K562 (cell line): ENCODE measurements around the gene MUSK. TPM values are rescaled to one million over a fixed set of nuclear protein-coding genes. Genes with fewer than 3 reads are reported as not detected.

ENCODE experiments used
- ATAC-seq: fragments of 200-7000 bp; cut with Tn5 transposase; 3 replicates; pipeline ENCODE4 v1.9.1; 2020; ENCODE audit warnings: moderate library complexity
- BruUV-seq: library from RNA; stranded (reverse); fragments of 400-500 nt; replicated peaks from 2 replicates; lab custom pipeline; 2021; lab: Mats Ljungman, UMichigan
- CTCF ChIA-PET: fragments of 300-600 bp; formaldehyde crosslinking; extraction: SDS; loops from one replicate; lab custom pipeline; 2021; ENCODE audit warnings: low intra/inter-chr PET ratio; lab: Yijun Ruan, JAX
- POLR2A ChIA-PET: fragments of 300-600, 350-650 bp; sonication (Branson Sonifier 250); formaldehyde crosslinking; extraction: SDS; loops from one replicate; lab custom pipeline; 2021; ENCODE audit warnings: antibody characterized with exemption, inconsistent platforms; lab: Yijun Ruan, JAX
- DNase-seq, 4 experiments: peaks; one replicate each; pipeline versions ENCODE4 v3.0.0 to v3.0.0-alpha.2; 2011 to 2018; ENCODE audit warnings: low spot score in 3 of 4, mixed read lengths in 3 of 4; ENCODE audit errors: extremely low read depth in 1 of 4
- FAIRE-seq: peaks from 2 replicates; lab custom pipeline; 2011; peaks lifted over from hg19 to GRCh38; lab: Jason Lieb, UNC
- H2AFZ ChIP-seq: 2 replicates; pipeline ENCODE4 v1.6.0; 2011; ENCODE audit warnings: low read depth, low read length, control low read depth, inconsistent platforms
- H3K27ac ChIP-seq: fragments of 200-600 bp; 3 replicates; pipeline ENCODE4 v1.8.0; 2011; ENCODE audit warnings: low read depth, mild to moderate bottlenecking, control low read depth, inconsistent platforms, low read length, moderate library complexity, mixed read lengths; ENCODE audit errors: extremely low read depth
- H3K27me3 ChIP-seq, 2 experiments: fragments of 300-600 bp in 1 of 2; 2 replicates in 1 of 2; 3 replicates in 1 of 2; pipeline versions ENCODE4 v1.6.0 to v1.8.0; 2011; ENCODE audit warnings: inconsistent platforms in 2 of 2, low read length in 2 of 2, mild to moderate bottlenecking in 1 of 2, mixed read lengths in 1 of 2, moderate library complexity in 1 of 2; ENCODE audit not compliant: control insufficient read depth in 2 of 2, insufficient read depth in 2 of 2
- H3K36me3 ChIP-seq: fragments of 300-600 bp; 3 replicates; pipeline ENCODE4 v1.8.0; 2011; ENCODE audit warnings: mild to moderate bottlenecking, low read length, inconsistent platforms; ENCODE audit not compliant: control insufficient read depth, insufficient read depth
- H3K4me1 ChIP-seq, 2 experiments: fragments of 200-600 bp in 1 of 2; replicated peaks in 1 of 2; 2 replicates in 1 of 2; 3 replicates in 1 of 2; pipeline versions ENCODE4 v1.5.1 to v1.8.0; 2011; ENCODE audit warnings: inconsistent platforms in 2 of 2, low read length in 2 of 2, mild to moderate bottlenecking in 1 of 2, mixed read lengths in 1 of 2, moderate library complexity in 1 of 2; ENCODE audit not compliant: control insufficient read depth in 2 of 2, insufficient read depth in 2 of 2
- H3K4me2 ChIP-seq: 2 replicates; pipeline ENCODE4 v1.6.1; 2011; ENCODE audit warnings: low read length, control low read depth, inconsistent platforms, mixed read lengths; ENCODE audit not compliant: insufficient read depth
- H3K4me3 ChIP-seq: fragments of 200-600 bp; sonication (generic), shearing (Covaris generic); 2 replicates; pipeline ENCODE4 v1.5.1; 2016; ENCODE audit warnings: control low read depth, inconsistent platforms
- H3K79me2 ChIP-seq: fragments of 200-600 bp; 3 replicates; pipeline ENCODE4 v1.8.0; 2011; ENCODE audit warnings: low read length, inconsistent platforms; ENCODE audit not compliant: control insufficient read depth, insufficient read depth
- H3K9ac ChIP-seq, 2 experiments: 2 replicates each; pipeline versions ENCODE4 v1.6.0 to v1.6.1; 2011; ENCODE audit warnings: low read depth in 2 of 2, low read length in 2 of 2, control low read depth in 1 of 2, inconsistent platforms in 1 of 2, mild to moderate bottlenecking in 1 of 2, mixed read lengths in 1 of 2; ENCODE audit not compliant: insufficient read depth in 1 of 2
- H3K9me1 ChIP-seq: one replicate; pipeline ENCODE4 v1.6.0; 2011; ENCODE audit warnings: inconsistent platforms, mild to moderate bottlenecking, low read length, moderate library complexity; ENCODE audit not compliant: control insufficient read depth, insufficient read depth
- H3K9me3 ChIP-seq: replicated peaks from 2 replicates; pipeline ENCODE4 v1.5.1; 2011; ENCODE audit warnings: low read depth, low read length, inconsistent platforms; ENCODE audit not compliant: control insufficient read depth, insufficient read depth
- H4K20me1 ChIP-seq: replicated peaks from 2 replicates; pipeline ENCODE4 v1.6.1; 2011; ENCODE audit warnings: low read length, inconsistent platforms, mixed read lengths; ENCODE audit not compliant: control insufficient read depth, insufficient read depth
- ATF1 ChIP-seq, 2 experiments: fragments of 450-650 bp in 1 of 2; IDR thresholded peaks; 2 replicates each; pipeline ENCODE4 v1.6.1; 2016; ENCODE audit warnings: missing compliant biosample characterization in 1 of 2, missing genetic modification characterization in 1 of 2
- CHD7 ChIP-seq: fragments of 200-600 bp; sonication (generic); IDR thresholded peaks from one replicate; pipeline ENCODE4 v1.6.1; 2012; ENCODE audit warnings: mild to moderate bottlenecking, low read depth, low read length, inconsistent platforms
- EWSR1 ChIP-seq: fragments of 450-650 bp; IDR thresholded peaks from 2 replicates; pipeline ENCODE4 v1.6.1; 2018; ENCODE audit warnings: borderline replicate concordance, mild to moderate bottlenecking, low read depth, moderate library complexity; ENCODE audit not compliant: partially characterized antibody
- FOXK2 ChIP-seq, 2 experiments: fragments of 450-650 bp; IDR thresholded peaks in 1 of 2; conservative IDR thresholded peaks in 1 of 2; 2 replicates each; pipeline ENCODE4 v1.6.1; 2016; ENCODE audit warnings: low read depth in 2 of 2, mild to moderate bottlenecking in 1 of 2
- GMEB1 ChIP-seq: fragments of 250-450 bp; sonication (Bioruptor Pico); IDR thresholded peaks from 2 replicates; pipeline ENCODE4 v1.4.0; 2020; ENCODE audit warnings: mild to moderate bottlenecking
- L3MBTL2 ChIP-seq: fragments of 450-650 bp; IDR thresholded peaks from 2 replicates; pipeline ENCODE4 v1.6.1; 2016; ENCODE audit warnings: mild to moderate bottlenecking, moderate library complexity
- LEF1 ChIP-seq: fragments of 450-650 bp; IDR thresholded peaks from 2 replicates; pipeline ENCODE4 v1.6.1; 2016; ENCODE audit warnings: mild to moderate bottlenecking
- MAZ ChIP-seq, 2 experiments: fragments of 450-650 bp in 1 of 2; sonication (generic) in 1 of 2; formaldehyde crosslinking; IDR thresholded peaks in 1 of 2; conservative IDR thresholded peaks in 1 of 2; 2 replicates each; pipeline versions ENCODE4 v1.4.0 to v1.5.0; 2020; ENCODE audit warnings: mild to moderate bottlenecking in 1 of 2, missing genetic modification reagents in 1 of 2
- ZFP30 ChIP-seq: fragments of 250-450 bp; sonication (Bioruptor Pico); IDR thresholded peaks from 2 replicates; pipeline ENCODE4 v1.8.0; 2022; ENCODE audit warnings: moderate library complexity, mild to moderate bottlenecking, inconsistent platforms, borderline replicate concordance
- ZNF561 ChIP-seq: fragments of 450-650 bp; formaldehyde crosslinking; conservative IDR thresholded peaks from 2 replicates; pipeline ENCODE4 v1.4.0; 2020; ENCODE audit warnings: mild to moderate bottlenecking, moderate library complexity
- WGBS: fragments of 100-300 bp; shearing (Covaris generic); methylation state at CpG from one replicate; pipeline ENCODE4 v1.1.6; 2016; ENCODE audit warnings: low coverage, mixed read lengths; ENCODE audit not compliant: insufficient coverage; ENCODE audit errors: missing lambda C conversion rate; 5-methylcytosine and 5-hydroxymethylcytosine counted together
- in situ Hi-C: fragments of 300-500 bp; cut with MboI; formaldehyde crosslinking; loops from 4 replicates; pipeline ENCODE4 v1.15.0; 2018; ENCODE audit warnings: inconsistent platforms, mixed read lengths
- intact Hi-C: fragments of 100-400 bp; cut with micrococcal nuclease; formaldehyde crosslinking; loops from 2 replicates; pipeline ENCODE4 v1.14.2; 2022
- polyA plus RNA-seq, 8 experiments: library from polyadenylated mRNA; depleted of rRNA in 4 of 8; stranded (reverse) in 5 of 8; unstranded in 3 of 8; fragments of >200 nt; fragmentation: Nextera tagmentation in 2 of 8; fragmentation: Illumina TruSeq in 1 of 8; extraction: Ambion mirVana in 2 of 8; extraction: Trizol in 1 of 8; gene quantifications; 2 replicates each; pipeline versions ENCODE4 v1.2.1 to v1.2.3, GENCODE V29; 2011 to 2014; ENCODE audit warnings: inconsistent platforms in 1 of 8, missing spikeins in 1 of 8
- total RNA-seq, 7 experiments: library from RNA; depleted of rRNA in 6 of 7; stranded (reverse); fragments of >200 nt in 6 of 7; fragmentation: Illumina TruSeq in 2 of 7; extraction: Trizol in 2 of 7; gene quantifications; 2 replicates each; pipeline versions ENCODE4 v1.2.1 to v1.2.3, GENCODE V29; 2011 to 2021; ENCODE audit warnings: low replicate concordance in 1 of 7

The MUSK gene
- total and polyA plus RNA-seq, 9 of the 15 experiments (the other 6 are each of a cell fraction or from before 2014, with no cell fraction given) = not detected

- H3K9me3 ChIP-seq = no peaks in the 10 kb centered on the region
- no peak overlapping the region for H3K9ac ChIP-seq
- intact Hi-C loops = no loop called here
- H3K27me3 ChIP-seq = no peaks in the 10 kb centered on the region
- H3K9me1 ChIP-seq = no peaks in the 10 kb centered on the region
- H3K36me3 ChIP-seq = no peaks in the 10 kb centered on the region
- no peak overlapping the region for H3K4me2 ChIP-seq
- no peak overlapping the region for H3K27ac ChIP-seq
- DNase-seq (no peak), FAIRE-seq (no peak), ATAC-seq (no peak)
- ChIA-PET POLR2A (no interaction called here), CTCF (no interaction called here)
- BruUV-seq = no TSS peak
- H3K79me2 ChIP-seq = no peaks in the 10 kb centered on the region
- H3K4me3 ChIP-seq = no peak overlapping the region
- H2AFZ ChIP-seq = no peak overlapping the region
- 0% methylated on average over 1 of the region's 1 CpG for WGBS
- no peaks in the 10 kb centered on the region for H4K20me1 ChIP-seq
- no peaks in the 10 kb centered on the region for H3K4me1 ChIP-seq
- in situ Hi-C loops = no loop called here
- TF ChIP-seq L3MBTL2 = no peak
- TF ChIP-seq MAZ (CRISPR knock-in tag; conservative IDR thresholded peaks at IDR 0.05 in 1 of 2, IDR thresholded peaks at IDR 0.05 in 1 of 2) = no peak
- TF ChIP-seq EWSR1 = no peak
- TF ChIP-seq LEF1 = no peak
- no peak for TF ChIP-seq CHD7
- TF ChIP-seq ZFP30 = no peak
- TF ChIP-seq FOXK2 (conservative IDR thresholded peaks at IDR 0.05 in 1 of 2, IDR thresholded peaks at IDR 0.05 in 1 of 2; ENCODE audit: low read depth in 2 of 2) = no peak
- no peak for TF ChIP-seq GMEB1 (CRISPR knock-in tag)
- no peak for TF ChIP-seq ZNF561 (CRISPR knock-in tag)
- TF ChIP-seq ATF1 (CRISPR knock-in tag; IDR thresholded peaks at IDR 0.05) = no peak
- TF ChIP-seq ATF1 (tag; IDR thresholded peaks at IDR 0.05) = no peak
Measured at GRCh38 chr9:110753731-110754231, 85.2 kb downstream of the MUSK start.
